HL-60 (cell line): ENCODE data around the gene TRPM2.

Source experiments
- DNase-seq, 2 experiments: peaks; one replicate each; pipeline ENCODE4 v3.0.0-alpha.2; 2010 to 2020; ENCODE audit warnings: low read depth in 1 of 2, low spot score in 1 of 2
- H3K27ac ChIP-seq: fragments of 250-450 bp; sonication (Bioruptor Pico); replicated peaks from 2 replicates; pipeline ENCODE4 v1.5.1; 2020; ENCODE audit warnings: mild to moderate bottlenecking, moderate library complexity
- H3K27me3 ChIP-seq: fragments of 250-450 bp; sonication (Bioruptor Pico); 2 replicates; pipeline ENCODE4 v1.5.1; 2021; ENCODE audit warnings: mild to moderate bottlenecking, moderate library complexity; ENCODE audit not compliant: insufficient read depth, poor library complexity, severe bottlenecking
- H3K4me3 ChIP-seq: replicated peaks from 2 replicates; pipeline ENCODE4 v1.5.1; 2011; ENCODE audit warnings: mild to moderate bottlenecking, control low read depth, low read length; ENCODE audit not compliant: insufficient read depth
- GABPA ChIP-seq: IDR thresholded peaks from 2 replicates; pipeline ENCODE4 v1.6.1; 2012; ENCODE audit warnings: low read depth
- POLR2AphosphoS5 ChIP-seq: IDR thresholded peaks from 2 replicates; pipeline ENCODE4 v1.6.1; 2012; ENCODE audit warnings: low read depth
- SPI1 ChIP-seq: IDR thresholded peaks from 2 replicates; pipeline ENCODE4 v1.6.1; 2012; ENCODE audit warnings: low read depth, mild to moderate bottlenecking, borderline replicate concordance
- TF ChIP-seq, protein P1 (sequence below): IDR thresholded peaks from one replicate; pipeline ENCODE4 v1.5.1; 2011; ENCODE audit warnings: low read length, control low read depth, inconsistent platforms; ENCODE audit not compliant: insufficient read depth
- TF ChIP-seq, protein P2 (sequence below): IDR thresholded peaks from 2 replicates; pipeline ENCODE4 v1.6.1; 2012; ENCODE audit warnings: low read depth; ENCODE audit not compliant: insufficient replicate concordance

The TRPM2 gene

DNA sequence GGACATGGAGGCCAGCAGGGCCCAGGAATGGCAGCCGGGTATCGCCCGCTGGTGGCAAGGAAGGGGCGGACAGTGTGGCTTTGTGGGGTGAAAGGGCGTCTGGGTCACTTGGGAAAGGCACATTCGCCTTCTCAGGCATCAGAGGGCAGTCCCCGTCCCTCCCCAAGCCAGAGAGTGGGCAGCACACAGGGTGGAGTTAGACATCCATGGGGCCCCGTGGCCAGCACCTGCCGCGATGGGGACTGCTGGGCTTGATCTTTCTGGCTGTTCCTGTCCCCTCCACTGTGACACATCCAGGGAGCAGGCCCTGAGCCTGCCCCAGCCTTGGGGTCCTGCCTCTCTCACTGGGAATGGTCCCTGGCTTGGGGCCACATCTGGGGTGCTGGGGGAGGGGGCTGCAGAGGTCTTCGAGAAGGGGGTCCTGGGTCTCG lies 4.0 kb upstream of the TRPM2 start:
- Histone ChIP-seq H3K4me3 (peak overlapping the region; percentile 39), H3K27me3 (no peaks in the 10 kb centered on the region), H3K27ac (peak overlapping the region; percentile 67)
- TF ChIP-seq POLR2AphosphoS5 (no peak), GABPA (no peak), SPI1 (no peak)
- TF ChIP-seq, protein P1, sequence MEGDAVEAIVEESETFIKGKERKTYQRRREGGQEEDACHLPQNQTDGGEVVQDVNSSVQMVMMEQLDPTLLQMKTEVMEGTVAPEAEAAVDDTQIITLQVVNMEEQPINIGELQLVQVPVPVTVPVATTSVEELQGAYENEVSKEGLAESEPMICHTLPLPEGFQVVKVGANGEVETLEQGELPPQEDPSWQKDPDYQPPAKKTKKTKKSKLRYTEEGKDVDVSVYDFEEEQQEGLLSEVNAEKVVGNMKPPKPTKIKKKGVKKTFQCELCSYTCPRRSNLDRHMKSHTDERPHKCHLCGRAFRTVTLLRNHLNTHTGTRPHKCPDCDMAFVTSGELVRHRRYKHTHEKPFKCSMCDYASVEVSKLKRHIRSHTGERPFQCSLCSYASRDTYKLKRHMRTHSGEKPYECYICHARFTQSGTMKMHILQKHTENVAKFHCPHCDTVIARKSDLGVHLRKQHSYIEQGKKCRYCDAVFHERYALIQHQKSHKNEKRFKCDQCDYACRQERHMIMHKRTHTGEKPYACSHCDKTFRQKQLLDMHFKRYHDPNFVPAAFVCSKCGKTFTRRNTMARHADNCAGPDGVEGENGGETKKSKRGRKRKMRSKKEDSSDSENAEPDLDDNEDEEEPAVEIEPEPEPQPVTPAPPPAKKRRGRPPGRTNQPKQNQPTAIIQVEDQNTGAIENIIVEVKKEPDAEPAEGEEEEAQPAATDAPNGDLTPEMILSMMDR = no peak
- TF ChIP-seq, protein P2, sequence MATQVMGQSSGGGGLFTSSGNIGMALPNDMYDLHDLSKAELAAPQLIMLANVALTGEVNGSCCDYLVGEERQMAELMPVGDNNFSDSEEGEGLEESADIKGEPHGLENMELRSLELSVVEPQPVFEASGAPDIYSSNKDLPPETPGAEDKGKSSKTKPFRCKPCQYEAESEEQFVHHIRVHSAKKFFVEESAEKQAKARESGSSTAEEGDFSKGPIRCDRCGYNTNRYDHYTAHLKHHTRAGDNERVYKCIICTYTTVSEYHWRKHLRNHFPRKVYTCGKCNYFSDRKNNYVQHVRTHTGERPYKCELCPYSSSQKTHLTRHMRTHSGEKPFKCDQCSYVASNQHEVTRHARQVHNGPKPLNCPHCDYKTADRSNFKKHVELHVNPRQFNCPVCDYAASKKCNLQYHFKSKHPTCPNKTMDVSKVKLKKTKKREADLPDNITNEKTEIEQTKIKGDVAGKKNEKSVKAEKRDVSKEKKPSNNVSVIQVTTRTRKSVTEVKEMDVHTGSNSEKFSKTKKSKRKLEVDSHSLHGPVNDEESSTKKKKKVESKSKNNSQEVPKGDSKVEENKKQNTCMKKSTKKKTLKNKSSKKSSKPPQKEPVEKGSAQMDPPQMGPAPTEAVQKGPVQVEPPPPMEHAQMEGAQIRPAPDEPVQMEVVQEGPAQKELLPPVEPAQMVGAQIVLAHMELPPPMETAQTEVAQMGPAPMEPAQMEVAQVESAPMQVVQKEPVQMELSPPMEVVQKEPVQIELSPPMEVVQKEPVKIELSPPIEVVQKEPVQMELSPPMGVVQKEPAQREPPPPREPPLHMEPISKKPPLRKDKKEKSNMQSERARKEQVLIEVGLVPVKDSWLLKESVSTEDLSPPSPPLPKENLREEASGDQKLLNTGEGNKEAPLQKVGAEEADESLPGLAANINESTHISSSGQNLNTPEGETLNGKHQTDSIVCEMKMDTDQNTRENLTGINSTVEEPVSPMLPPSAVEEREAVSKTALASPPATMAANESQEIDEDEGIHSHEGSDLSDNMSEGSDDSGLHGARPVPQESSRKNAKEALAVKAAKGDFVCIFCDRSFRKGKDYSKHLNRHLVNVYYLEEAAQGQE = no peak
- no peak for DNase-seq

DNA sequence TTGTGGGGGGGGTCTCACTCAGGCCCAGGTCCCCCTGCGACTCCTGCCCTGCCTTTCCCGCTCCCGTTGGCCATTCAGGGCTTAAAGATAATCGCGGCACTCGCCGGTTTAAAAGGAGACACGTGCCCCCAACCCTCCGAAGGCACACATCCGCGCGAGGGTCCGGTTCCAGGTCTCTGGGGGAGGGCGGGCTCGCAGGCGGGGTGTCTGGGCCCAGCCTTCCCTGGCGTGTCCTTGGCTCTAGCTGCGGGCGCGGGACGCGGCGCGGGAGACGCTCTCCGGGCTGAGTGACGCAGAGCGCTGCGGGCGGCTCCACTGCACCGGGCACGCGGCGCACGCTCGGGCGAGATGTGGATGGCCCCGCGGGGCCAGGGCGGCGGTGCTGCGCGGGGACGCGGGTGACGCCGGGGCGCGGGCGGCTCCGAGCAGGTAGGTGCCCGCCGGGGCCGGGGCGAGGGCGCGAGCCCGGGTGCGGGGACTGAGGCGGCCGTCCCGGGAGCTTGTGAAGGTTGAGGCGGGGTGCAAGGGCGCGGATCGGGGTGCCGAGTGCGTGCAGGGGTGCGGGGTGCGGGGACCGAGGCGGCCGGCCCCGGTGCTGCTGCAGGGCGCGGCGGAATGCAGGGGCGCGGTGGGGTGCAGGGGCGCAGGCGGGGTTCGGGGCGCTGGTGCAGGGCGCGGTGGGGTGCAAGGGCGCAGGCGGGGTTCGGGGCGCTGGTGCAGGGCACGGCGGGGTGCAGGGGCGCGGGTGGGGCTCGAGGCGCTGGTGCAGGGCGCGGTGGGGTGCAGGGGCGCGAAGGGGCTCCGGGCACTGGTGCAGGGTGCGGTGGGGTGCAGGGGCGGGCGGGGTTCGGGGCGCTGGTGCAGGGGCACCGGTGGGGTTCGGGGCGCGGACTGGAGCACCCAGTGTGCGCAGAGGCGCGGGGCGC lies 3.3 kb upstream of the TRPM2 start:
- Histone ChIP-seq H3K27me3 (no peaks in the 10 kb centered on the region), H3K4me3 (peak overlapping the region; percentile 39), H3K27ac (peak overlapping the region; percentile 99)
- DNase-seq = no peak
- TF ChIP-seq, protein P1 = no peak
- TF ChIP-seq, protein P2 = no peak
- TF ChIP-seq GABPA (no peak), POLR2AphosphoS5 (no peak), SPI1 (no peak)

DNA sequence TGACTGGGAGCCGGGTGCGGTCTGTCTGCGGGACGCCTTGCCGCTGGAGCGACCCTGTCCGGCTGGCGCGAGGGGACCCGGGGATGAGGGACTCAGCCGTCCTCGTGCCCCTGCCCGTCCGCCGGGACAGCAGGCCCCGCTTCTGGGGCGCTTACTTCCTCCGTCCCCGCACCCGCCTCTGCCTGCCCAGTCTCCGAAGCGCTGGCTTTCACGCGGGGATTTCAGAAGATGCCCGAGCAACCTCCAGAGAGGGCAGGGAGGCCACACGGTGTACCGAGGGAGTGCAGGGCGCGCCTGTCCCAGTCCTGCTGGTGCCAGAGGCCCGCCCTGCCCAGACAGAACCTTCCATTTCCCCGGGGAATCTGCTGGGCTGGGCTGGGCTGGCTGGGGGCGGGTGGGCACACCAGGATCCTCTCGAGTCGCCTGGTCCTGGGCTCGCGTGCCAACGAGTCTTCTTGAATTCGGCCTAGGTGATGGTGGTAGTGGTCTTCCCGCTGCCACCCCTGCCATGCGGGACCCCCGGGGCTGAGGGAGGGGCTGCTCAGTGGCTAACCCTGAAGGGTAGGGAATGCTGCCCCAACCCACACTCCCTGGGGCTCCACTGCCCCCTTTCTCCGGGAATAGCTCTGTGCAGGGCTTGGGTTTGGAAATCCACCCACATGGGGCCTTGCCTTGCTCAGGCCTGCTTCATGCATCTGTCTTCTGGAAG lies 2.5 kb upstream of the TRPM2 start:
- Histone ChIP-seq H3K4me3 (peak overlapping the region; percentile 39), H3K27me3 (no peaks in the 10 kb centered on the region), H3K27ac (peak overlapping the region; percentile 99)
- DNase-seq = peak in 1 of 2 experiments; percentile 34
- TF ChIP-seq, protein P2 = no peak
- TF ChIP-seq GABPA (no peak), POLR2AphosphoS5 (no peak)
- TF ChIP-seq, protein P1 = no peak
